ENCODE results near the gene CCDC159.
A peak's percentile ranks its signal among the peaks of the same experiment; 100 is the strongest.
"Not testable (repeated sequence)": the region's sequence is repeated elsewhere in the genome, so short reads cannot be mapped to it uniquely, and the experiment has no call there.

CCDC159 gene

DNA sequence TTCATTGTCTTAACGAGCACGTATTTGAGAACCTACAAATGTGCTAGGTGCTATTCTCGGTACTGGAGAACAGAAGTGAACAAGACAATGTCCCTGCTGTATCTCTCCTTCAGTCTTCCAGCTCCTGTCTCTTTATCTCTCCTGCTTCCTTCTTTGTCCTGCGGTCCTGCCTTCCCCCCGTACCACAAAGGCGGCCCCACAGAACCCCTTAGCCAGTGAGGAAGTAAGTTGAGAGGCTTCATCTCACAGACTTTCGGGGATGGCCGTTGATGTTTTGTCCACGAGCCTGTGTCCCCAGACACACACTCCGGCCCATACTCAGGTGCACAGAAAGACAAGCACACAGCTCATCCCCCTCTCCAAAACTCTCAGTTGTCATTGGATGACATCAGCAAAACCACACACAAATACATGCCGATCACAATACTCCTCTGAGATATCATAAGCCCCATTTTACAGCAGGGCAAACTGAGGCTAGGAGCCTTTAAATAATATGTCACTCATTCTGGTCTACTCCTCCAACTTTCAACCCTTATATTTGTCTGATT, 27.6 kb downstream of the CCDC159 start:
- Histone ChIP-seq H3K27ac (ENCODE audit: low read depth, low read length) (no peak overlapping the region), H3K4me3 (ENCODE audit: low read length) (peak overlapping the region; percentile 63), H3K36me3 (ENCODE audit: insufficient read depth, low read length) (no peaks in the 10 kb centered on the region), H3K27me3 (ENCODE audit: insufficient read depth, low read length) (no peaks in the 10 kb centered on the region), H3K9ac (ENCODE audit: low read depth, low read length) (no peak overlapping the region), H3K9me3 (ENCODE audit: insufficient read depth, low read depth, low read length) (no peaks in the 10 kb centered on the region), H3K4me1 (ENCODE audit: insufficient read depth, low read length) (peaks cover 3% of the 10 kb centered on the region; the same call in 1 of the 2 replicates)
- WGBS, result 75% methylated on average over 11 of the region's 11 CpGs

DNA sequence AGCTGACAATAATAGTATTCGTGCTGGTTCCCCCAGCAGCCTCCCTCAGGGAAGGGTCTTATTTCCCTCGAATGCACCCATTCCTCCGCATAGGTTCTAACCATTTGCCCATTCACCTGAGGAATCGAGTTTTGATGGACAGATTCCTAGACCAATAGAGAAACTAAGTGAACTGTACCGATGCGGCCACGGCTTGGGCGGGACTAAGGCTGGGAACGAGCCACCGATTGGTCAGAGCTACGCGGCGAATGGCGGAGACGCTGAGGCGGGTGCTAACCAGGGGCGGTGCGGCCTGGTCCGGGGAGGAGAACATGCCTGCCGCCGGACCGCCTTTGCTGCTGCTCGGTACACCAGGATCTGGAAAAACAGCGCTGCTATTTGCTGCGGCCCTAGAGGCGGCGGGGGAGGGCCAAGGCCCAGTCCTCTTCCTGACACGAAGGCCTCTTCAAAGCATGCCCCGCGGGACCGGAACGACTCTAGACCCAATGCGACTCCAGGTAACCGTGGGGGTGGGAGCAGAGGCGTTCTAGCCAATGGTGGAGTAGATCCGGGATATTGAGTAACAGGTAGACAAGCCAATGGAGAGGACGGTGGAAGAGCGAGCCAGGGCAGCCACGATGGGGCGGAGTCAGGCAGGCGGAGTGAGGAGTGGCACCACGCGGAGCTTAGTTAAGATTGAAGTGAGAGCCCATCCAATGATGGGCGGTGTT, 28.3 kb downstream of the CCDC159 start, which contains the start of gene SWSAP1:
Gene SWSAP1 (plus strand): TSS at position 234 of the 710 bp plus-strand sequence. CDS start 15 bp downstream, at position 249.
- Histone ChIP-seq H3K36me3 (ENCODE audit: insufficient read depth, low read length) (no peaks in the 10 kb centered on the region), H3K9me3 (ENCODE audit: insufficient read depth, low read depth, low read length) (no peaks in the 10 kb centered on the region), H3K9ac (ENCODE audit: low read depth, low read length) (peak within 1 kb of the TSS; percentile 84), H3K4me1 (ENCODE audit: insufficient read depth, low read length) (peaks cover 3% of the 10 kb centered on the region; the same call in 1 of the 2 replicates), H3K27ac (ENCODE audit: low read depth, low read length) (peak within 1 kb of the TSS; percentile 87), H3K27me3 (ENCODE audit: insufficient read depth, low read length) (no peaks in the 10 kb centered on the region), H3K4me3 (ENCODE audit: low read length) (peak within 1 kb of the TSS; percentile 63)
- under 1% methylated on average over 44 of the region's 44 CpGs for WGBS

DNA sequence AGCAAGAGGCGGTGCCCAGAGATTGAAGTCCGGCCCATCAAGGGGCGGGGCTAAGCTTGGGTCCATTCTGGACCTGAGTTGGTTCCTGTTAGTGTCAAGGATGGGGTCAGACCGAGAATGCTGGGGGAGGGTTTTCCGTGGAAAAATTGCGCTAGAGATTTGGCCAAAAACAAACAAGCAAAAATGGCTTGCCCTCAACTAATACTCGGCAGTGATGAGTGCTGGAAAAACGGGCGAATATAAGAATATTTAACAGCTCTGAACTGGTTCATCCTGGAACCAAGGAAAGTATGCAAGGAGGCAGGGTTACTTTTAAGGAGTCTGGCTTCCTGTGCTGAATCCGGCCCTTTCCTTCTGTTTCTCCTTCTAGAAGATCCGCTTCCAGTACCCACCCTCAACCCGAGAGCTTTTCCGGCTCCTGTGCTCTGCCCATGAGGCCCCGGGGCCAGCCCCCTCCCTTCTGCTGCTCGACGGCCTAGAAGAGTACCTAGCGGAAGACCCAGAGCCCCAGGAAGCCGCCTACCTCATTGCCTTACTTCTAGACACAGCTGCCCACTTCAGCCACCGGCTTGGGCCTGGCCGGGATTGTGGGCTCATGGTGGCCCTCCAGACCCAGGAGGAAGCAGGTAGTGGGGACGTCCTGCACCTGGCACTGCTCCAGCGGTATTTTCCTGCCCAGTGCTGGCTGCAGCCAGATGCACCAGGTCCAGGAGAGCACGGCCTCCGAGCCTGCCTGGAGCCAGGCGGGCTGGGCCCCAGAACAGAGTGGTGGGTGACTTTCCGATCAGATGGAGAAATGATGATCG, 29.0 kb downstream of the CCDC159 start:
- Histone ChIP-seq H3K27ac (ENCODE audit: low read depth, low read length) (peak overlapping the region; percentile 22), H3K9ac (ENCODE audit: low read depth, low read length) (peak overlapping the region; percentile 16; the same call in 1 of the 2 replicates), H3K4me1 (ENCODE audit: insufficient read depth, low read length) (peaks cover 3% of the 10 kb centered on the region; the same call in 1 of the 2 replicates)

GRCh38 chr19:11377237-11377636, 30.9 kb downstream of the CCDC159 start:
- no peaks in the 10 kb centered on the region for H3K27me3 ChIP-seq (ENCODE audit: insufficient read depth, low read length)
- H3K9ac ChIP-seq (ENCODE audit: low read depth, low read length), result no peak overlapping the region
- H3K4me3 ChIP-seq (ENCODE audit: low read length), result no peak overlapping the region
- peaks cover 3% of the 10 kb centered on the region; the same call in 1 of the 2 replicates for H3K4me1 ChIP-seq (ENCODE audit: insufficient read depth, low read length)
- no peaks in the 10 kb centered on the region for H3K9me3 ChIP-seq (ENCODE audit: insufficient read depth, low read depth, low read length)
- H3K27ac ChIP-seq (ENCODE audit: low read depth, low read length), result no peak overlapping the region
- no peaks in the 10 kb centered on the region for H3K36me3 ChIP-seq (ENCODE audit: insufficient read depth, low read length)

More for the DNA sequence above, 29.0 kb downstream of the CCDC159 start:
- Histone ChIP-seq H3K4me3 (ENCODE audit: low read length) (peak overlapping the region; percentile 63), H3K27me3 (ENCODE audit: insufficient read depth, low read length) (no peaks in the 10 kb centered on the region), H3K36me3 (ENCODE audit: insufficient read depth, low read length) (no peaks in the 10 kb centered on the region), H3K9me3 (ENCODE audit: insufficient read depth, low read depth, low read length) (no peaks in the 10 kb centered on the region)
- WGBS, result 34% methylated on average over 27 of the region's 27 CpGs

- no peaks in the 10 kb centered on the region for H3K9me3 ChIP-seq (ENCODE audit: insufficient read depth, low read depth, low read length)
- H3K9ac ChIP-seq (ENCODE audit: low read depth, low read length), result no peak overlapping the region
- no peak overlapping the region for H3K4me3 ChIP-seq (ENCODE audit: low read length)
- H3K27ac ChIP-seq (ENCODE audit: low read depth, low read length), result no peak overlapping the region
- 96% methylated on average over 3 of the region's 3 CpGs for WGBS
- H3K27me3 ChIP-seq (ENCODE audit: insufficient read depth, low read length), result peaks cover 3% of the 10 kb centered on the region; the same call in 1 of the 2 replicates
- H3K4me1 ChIP-seq (ENCODE audit: insufficient read depth, low read length), result peaks cover 3% of the 10 kb centered on the region; the same call in 1 of the 2 replicates
- no peaks in the 10 kb centered on the region for H3K36me3 ChIP-seq (ENCODE audit: insufficient read depth, low read length)
Measured at GRCh38 chr19:11377756-11378155, 31.4 kb downstream of the CCDC159 start.

- Histone ChIP-seq H3K9me3 (ENCODE audit: insufficient read depth, low read depth, low read length) (no peaks in the 10 kb centered on the region), H3K4me1 (ENCODE audit: insufficient read depth, low read length) (peaks cover 3% of the 10 kb centered on the region; the same call in 1 of the 2 replicates), H3K27me3 (ENCODE audit: insufficient read depth, low read length) (peaks cover 10% of the 10 kb centered on the region; the same call in 1 of the 2 replicates), H3K27ac (ENCODE audit: low read depth, low read length) (no peak overlapping the region), H3K4me3 (ENCODE audit: low read length) (no peak overlapping the region), H3K9ac (ENCODE audit: low read depth, low read length) (no peak overlapping the region), H3K36me3 (ENCODE audit: insufficient read depth, low read length) (no peaks in the 10 kb centered on the region)
- 70% methylated on average over 8 of the region's 8 CpGs for WGBS
Measured at GRCh38 chr19:11378319-11379189, 32.2 kb downstream of the CCDC159 start.

- WGBS, result 91% methylated on average over 14 of the region's 14 CpGs
- H3K4me3 ChIP-seq (ENCODE audit: low read length); H3K4me1 ChIP-seq (ENCODE audit: insufficient read depth, low read length); H3K36me3 ChIP-seq (ENCODE audit: insufficient read depth, low read length); H3K9ac ChIP-seq (ENCODE audit: low read depth, low read length); H3K27ac ChIP-seq (ENCODE audit: low read depth, low read length); H3K9me3 ChIP-seq (ENCODE audit: insufficient read depth, low read depth, low read length): not testable (repeated sequence)
- peaks cover 13% of the 10 kb centered on the region; the same call in 1 of the 2 replicates for H3K27me3 ChIP-seq (ENCODE audit: insufficient read depth, low read length)
Measured at GRCh38 chr19:11379269-11379845, 33.0 kb downstream of the CCDC159 start.

- 93% methylated on average over 7 of the region's 7 CpGs for WGBS
- peaks cover 4% of the 10 kb centered on the region; the same call in 1 of the 2 replicates for H3K4me1 ChIP-seq (ENCODE audit: insufficient read depth, low read length)
Measured at GRCh38 chr19:11379857-11380350, 33.6 kb downstream of the CCDC159 start.

DNA sequence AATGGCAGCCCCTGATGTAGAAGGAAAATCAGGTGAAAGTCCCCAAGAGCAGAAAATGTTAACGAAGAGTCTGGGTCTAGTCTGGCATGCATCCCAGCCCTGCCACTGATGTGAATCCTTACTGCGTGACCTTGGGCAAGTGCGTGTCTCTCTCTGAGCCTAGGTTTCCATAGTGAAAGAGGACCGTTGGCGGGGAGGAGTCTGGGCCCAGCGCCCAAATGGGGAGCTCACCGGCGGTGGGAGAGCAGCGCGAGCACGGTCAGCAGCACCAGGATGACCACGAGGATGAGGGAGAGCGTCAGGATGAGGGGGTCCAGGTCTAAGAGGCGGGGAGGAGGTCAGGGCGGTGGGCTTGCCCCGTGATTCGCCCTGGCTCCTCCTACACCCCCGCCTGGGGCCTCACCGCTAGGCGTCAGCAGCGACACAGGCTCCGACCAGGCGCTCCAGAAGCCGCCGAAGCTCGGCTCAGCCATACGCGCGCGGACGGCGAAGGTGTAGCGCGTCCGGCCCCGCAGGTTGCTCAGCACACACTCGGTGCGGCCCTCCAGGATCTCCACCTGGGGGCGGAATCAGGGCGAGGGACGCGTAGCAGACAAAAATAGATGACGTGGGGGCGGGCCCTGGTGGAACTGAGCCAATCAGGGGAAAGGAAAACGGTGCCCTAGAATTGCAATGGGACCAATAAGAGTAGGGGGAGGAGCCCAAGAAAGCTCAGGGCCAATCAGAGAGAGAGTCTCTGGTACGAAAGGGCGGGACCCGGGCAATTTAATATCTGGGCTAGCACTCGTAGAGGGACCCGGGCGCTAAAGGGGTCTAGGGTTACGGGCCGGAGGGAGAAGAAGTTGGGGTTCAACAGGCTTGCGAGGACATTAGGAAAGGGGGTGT, 34.6 kb downstream of the CCDC159 start:
- 2% methylated on average over 54 of the region's 54 CpGs for WGBS
- peak overlapping the region; percentile 66 for H3K9ac ChIP-seq (ENCODE audit: low read depth, low read length)
- H3K27ac ChIP-seq (ENCODE audit: low read depth, low read length), result peak overlapping the region; percentile 86
- H3K27me3 ChIP-seq (ENCODE audit: insufficient read depth, low read length), result peaks cover 13% of the 10 kb centered on the region; the same call in 1 of the 2 replicates
- peak overlapping the region; percentile 79 for H3K4me3 ChIP-seq (ENCODE audit: low read length)
- H3K36me3 ChIP-seq (ENCODE audit: insufficient read depth, low read length), result no peaks in the 10 kb centered on the region
- H3K4me1 ChIP-seq (ENCODE audit: insufficient read depth, low read length), result peaks cover 4% of the 10 kb centered on the region; the same call in 1 of the 2 replicates
- no peaks in the 10 kb centered on the region for H3K9me3 ChIP-seq (ENCODE audit: insufficient read depth, low read depth, low read length)

More at GRCh38 chr19:11379857-11380350, 33.6 kb downstream of the CCDC159 start:
- Histone ChIP-seq H3K9me3 (ENCODE audit: insufficient read depth, low read depth, low read length) (no peaks in the 10 kb centered on the region), H3K9ac (ENCODE audit: low read depth, low read length) (0 out of 2 replicates have a peak overlapping the region, but pooled peaks have one; percentile 66), H3K4me3 (ENCODE audit: low read length) (peak overlapping the region; percentile 79), H3K27me3 (ENCODE audit: insufficient read depth, low read length) (peaks cover 13% of the 10 kb centered on the region; the same call in 1 of the 2 replicates), H3K27ac (ENCODE audit: low read depth, low read length) (no peak overlapping the region), H3K36me3 (ENCODE audit: insufficient read depth, low read length) (no peaks in the 10 kb centered on the region)
